HUES48 (cell line): Measurements from ENCODE around the gene ZNF117.
"Not testable (repeated sequence)": the region's sequence is repeated elsewhere in the genome, so short reads cannot be mapped to it uniquely, and the experiment has no call there.

Experiments used
- H3K27ac ChIP-seq: one replicate; pipeline ENCODE4 v1.7.0; 2013; ENCODE audit warnings: low read depth, low read length, inconsistent platforms
- H3K27me3 ChIP-seq: 2 replicates; pipeline ENCODE4 v1.6.1; 2013; ENCODE audit warnings: mild to moderate bottlenecking, low read length; ENCODE audit not compliant: control insufficient read depth, insufficient read depth
- H3K36me3 ChIP-seq: 2 replicates; pipeline ENCODE4 v1.6.1; 2013; ENCODE audit warnings: low read length; ENCODE audit not compliant: control insufficient read depth, insufficient read depth
- H3K4me1 ChIP-seq: 2 replicates; pipeline ENCODE4 v1.6.1; 2013; ENCODE audit warnings: mild to moderate bottlenecking, low read length; ENCODE audit not compliant: control insufficient read depth, insufficient read depth
- H3K4me3 ChIP-seq: 2 replicates; pipeline ENCODE4 v1.5.1; 2013; ENCODE audit warnings: mild to moderate bottlenecking, low read depth, low read length
- H3K9ac ChIP-seq: 2 replicates; pipeline ENCODE4 v1.6.1; 2013; ENCODE audit warnings: mild to moderate bottlenecking, low read depth, low read length, moderate library complexity
- H3K9me3 ChIP-seq: 2 replicates; pipeline ENCODE4 v1.6.1; 2013; ENCODE audit warnings: low read length; ENCODE audit not compliant: control insufficient read depth, insufficient read depth

The ZNF117 gene

GRCh38 chr7:64996305-64996704 lies 5.5 kb upstream of the ZNF117 start:
- H3K27ac ChIP-seq: no peak overlapping the region
- H3K9ac ChIP-seq: no peak overlapping the region
- peaks cover 12% of the 10 kb centered on the region; the same call in 1 of the 2 replicates for H3K36me3 ChIP-seq

GRCh38 chr7:64993901-64994300 lies 3.1 kb upstream of the ZNF117 start:
- Histone ChIP-seq H3K27me3 (no peaks in the 10 kb centered on the region), H3K9ac (no peak overlapping the region), H3K9me3 (peaks cover 54% of the 10 kb centered on the region), H3K4me1 (0 out of 2 replicates have a peak, but pooled peaks cover 2% of the 10 kb centered on the region), H3K36me3 (0 out of 2 replicates have a peak, but pooled peaks cover 4% of the 10 kb centered on the region), H3K4me3 (no peak overlapping the region), H3K27ac (no peak overlapping the region)

More at GRCh38 chr7:64996305-64996704, 5.5 kb upstream of the ZNF117 start:
- Histone ChIP-seq H3K4me3 (no peak overlapping the region), H3K4me1 (0 out of 2 replicates have a peak, but pooled peaks cover 2% of the 10 kb centered on the region), H3K27me3 (no peaks in the 10 kb centered on the region), H3K9me3 (peaks cover 54% of the 10 kb centered on the region)

GRCh38 chr7:64992971-64993370 lies 2.1 kb upstream of the ZNF117 start:
- Histone ChIP-seq H3K27ac (no peak overlapping the region), H3K9ac (no peak overlapping the region), H3K4me3 (no peak overlapping the region), H3K36me3 (0 out of 2 replicates have a peak, but pooled peaks cover 2% of the 10 kb centered on the region), H3K9me3 (peaks cover 63% of the 10 kb centered on the region), H3K27me3 (no peaks in the 10 kb centered on the region), H3K4me1 (0 out of 2 replicates have a peak, but pooled peaks cover 2% of the 10 kb centered on the region)

GRCh38 chr7:64990216-64990615 lies 620 bp downstream of the ZNF117 start:
- H3K4me1 ChIP-seq: no peaks in the 10 kb centered on the region

GRCh38 chr7:64978497-64979203 lies 12.2 kb downstream of the ZNF117 start:
- no peak overlapping the region for H3K27ac ChIP-seq
- peaks cover 81% of the 10 kb centered on the region for H3K9me3 ChIP-seq
- peaks cover 31% of the 10 kb centered on the region; the same call in 1 of the 2 replicates for H3K36me3 ChIP-seq
- H3K4me3 ChIP-seq: no peak overlapping the region
- H3K9ac ChIP-seq: no peak overlapping the region
- no peaks in the 10 kb centered on the region for H3K27me3 ChIP-seq
- no peaks in the 10 kb centered on the region for H3K4me1 ChIP-seq

More at GRCh38 chr7:64990216-64990615, 620 bp downstream of the ZNF117 start:
- 0 out of 2 replicates have a peak, but pooled peaks cover 2% of the 10 kb centered on the region for H3K36me3 ChIP-seq
- H3K9me3 ChIP-seq: peaks cover 74% of the 10 kb centered on the region
- no peak overlapping the region for H3K9ac ChIP-seq
- no peaks in the 10 kb centered on the region for H3K27me3 ChIP-seq
- H3K27ac ChIP-seq: no peak overlapping the region
- no peak overlapping the region for H3K4me3 ChIP-seq

- H3K36me3 ChIP-seq: no peaks in the 10 kb centered on the region
- H3K4me1 ChIP-seq: no peaks in the 10 kb centered on the region
- peaks cover 22% of the 10 kb centered on the region for H3K9me3 ChIP-seq
- H3K4me3 ChIP-seq: no peak overlapping the region
- no peak overlapping the region for H3K9ac ChIP-seq
- H3K27ac ChIP-seq: no peak overlapping the region
- H3K27me3 ChIP-seq: no peaks in the 10 kb centered on the region
Observed at GRCh38 chr7:64965594-64965993, 25.2 kb downstream of the ZNF117 start.

- Histone ChIP-seq H3K9ac (no peak overlapping the region), H3K9me3 (peaks cover 4% of the 10 kb centered on the region; the same call in 1 of the 2 replicates), H3K4me3 (no peak overlapping the region), H3K27me3 (no peaks in the 10 kb centered on the region), H3K36me3 (no peaks in the 10 kb centered on the region), H3K27ac (peak overlapping the region; percentile 15), H3K4me1 (no peaks in the 10 kb centered on the region)
Observed at GRCh38 chr7:64959072-64959747, 31.6 kb downstream of the ZNF117 start.

GRCh38 chr7:64951250-64951848 lies 39.5 kb downstream of the ZNF117 start:
- H3K27ac ChIP-seq: no peak overlapping the region
- no peak overlapping the region for H3K4me3 ChIP-seq
- H3K27me3 ChIP-seq: peaks cover 22% of the 10 kb centered on the region
- H3K4me1 ChIP-seq: peaks cover 4% of the 10 kb centered on the region; the same call in 1 of the 2 replicates
- H3K36me3 ChIP-seq: no peaks in the 10 kb centered on the region
- no peaks in the 10 kb centered on the region for H3K9me3 ChIP-seq
- no peak overlapping the region for H3K9ac ChIP-seq

- H3K9me3 ChIP-seq, H3K36me3 ChIP-seq, H3K4me1 ChIP-seq, H3K4me3 ChIP-seq, H3K9ac ChIP-seq, H3K27ac ChIP-seq: not testable (repeated sequence)
- peaks cover 28% of the 10 kb centered on the region for H3K27me3 ChIP-seq
Observed at GRCh38 chr7:64950673-64951072, 40.2 kb downstream of the ZNF117 start.

- not testable (repeated sequence) for H3K27ac ChIP-seq, H3K4me1 ChIP-seq
Observed at GRCh38 chr7:64948774-64949173, 42.1 kb downstream of the ZNF117 start.

More at GRCh38 chr7:64948774-64949173, 42.1 kb downstream of the ZNF117 start:
- not testable (repeated sequence) for H3K4me3 ChIP-seq, H3K36me3 ChIP-seq, H3K9ac ChIP-seq, H3K9me3 ChIP-seq
- peaks cover 31% of the 10 kb centered on the region for H3K27me3 ChIP-seq
